Measurements from ENCODE around the gene ZNF423.

ZNF423 gene

DNA sequence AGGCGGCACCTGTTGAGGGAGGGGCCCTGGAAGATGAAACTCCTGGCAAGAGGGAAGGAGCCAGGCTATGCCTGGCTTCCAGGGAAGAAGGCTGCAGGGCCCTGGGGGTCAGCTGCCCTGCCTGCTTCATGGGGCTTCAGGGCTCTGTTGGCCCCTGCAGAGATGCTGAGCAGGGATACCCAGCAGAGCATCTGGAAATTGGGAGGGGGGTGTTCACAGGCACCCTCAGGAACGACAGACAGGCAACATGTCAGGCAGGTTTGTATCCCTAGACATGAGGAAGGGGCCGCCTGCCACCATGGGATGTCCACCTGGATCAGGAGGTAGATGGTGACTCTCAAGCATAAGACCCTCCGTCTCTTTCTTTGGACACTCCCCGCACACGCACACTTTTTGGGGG lies 13.8 kb upstream of the ZNF423 start:
- no peak for DNase-seq

DNA sequence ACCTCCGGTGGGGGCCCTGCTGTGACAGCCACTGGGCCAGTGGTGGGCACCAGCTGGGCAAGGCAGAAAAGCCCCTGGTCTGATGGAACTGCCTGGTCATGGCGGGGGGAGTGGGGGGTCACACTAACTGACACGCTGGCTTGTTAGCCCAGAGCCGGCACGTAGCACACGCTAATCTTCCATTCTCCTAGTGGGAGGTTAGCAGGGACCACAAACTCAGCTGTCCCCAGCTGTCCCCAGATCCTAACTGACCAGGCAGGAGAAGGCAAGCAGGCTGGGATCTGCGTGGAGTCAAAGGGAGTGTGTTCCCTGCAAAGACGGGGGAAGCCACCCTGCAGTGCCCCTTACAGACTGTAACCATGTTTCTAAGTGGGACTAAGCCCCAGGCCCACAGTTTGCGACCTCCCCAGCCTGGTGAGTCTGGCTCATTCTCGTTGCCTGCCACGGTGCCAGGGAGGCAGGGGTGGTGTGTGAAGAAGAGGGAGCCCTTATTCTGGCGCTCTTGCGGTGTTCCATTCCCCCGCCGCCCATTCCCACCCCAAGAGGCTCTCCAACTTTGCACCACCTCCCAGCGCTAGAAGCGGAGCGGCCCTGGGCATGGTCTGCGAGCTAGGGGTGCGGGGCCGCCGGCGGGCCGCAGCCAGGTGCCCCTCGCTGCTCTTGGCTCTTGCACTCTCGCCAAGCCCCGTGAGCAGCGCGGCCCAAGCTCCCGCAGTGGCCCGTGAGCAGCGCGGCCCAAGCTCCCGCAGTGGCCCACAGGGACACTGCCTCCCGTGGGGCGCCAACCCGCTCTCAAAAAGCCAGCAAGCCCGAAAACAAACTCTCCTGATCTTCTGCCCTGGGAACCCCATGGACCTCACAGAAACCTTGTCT lies 12.1 kb upstream of the ZNF423 start:
- DNase-seq = no peak

DNA sequence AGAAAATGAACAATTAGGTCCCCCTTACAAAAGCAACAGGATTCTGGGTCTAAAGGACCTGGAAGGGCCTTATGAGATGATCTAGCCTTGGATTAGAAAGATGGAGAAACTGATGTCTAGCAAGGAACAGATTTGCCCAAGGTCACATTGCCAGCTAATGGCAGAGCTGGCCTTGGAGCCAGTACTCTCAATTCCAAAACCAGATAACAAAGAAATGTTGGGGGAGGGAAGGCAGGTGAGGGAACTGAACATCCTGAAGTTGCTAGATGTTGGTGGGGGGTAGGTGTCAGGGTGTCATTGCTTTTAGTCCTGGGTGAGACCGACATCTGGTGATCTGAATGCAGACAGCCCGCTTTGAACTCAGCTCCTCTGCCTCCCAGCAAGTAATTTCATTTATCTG lies 11.3 kb upstream of the ZNF423 start:
- no peak for DNase-seq

DNA sequence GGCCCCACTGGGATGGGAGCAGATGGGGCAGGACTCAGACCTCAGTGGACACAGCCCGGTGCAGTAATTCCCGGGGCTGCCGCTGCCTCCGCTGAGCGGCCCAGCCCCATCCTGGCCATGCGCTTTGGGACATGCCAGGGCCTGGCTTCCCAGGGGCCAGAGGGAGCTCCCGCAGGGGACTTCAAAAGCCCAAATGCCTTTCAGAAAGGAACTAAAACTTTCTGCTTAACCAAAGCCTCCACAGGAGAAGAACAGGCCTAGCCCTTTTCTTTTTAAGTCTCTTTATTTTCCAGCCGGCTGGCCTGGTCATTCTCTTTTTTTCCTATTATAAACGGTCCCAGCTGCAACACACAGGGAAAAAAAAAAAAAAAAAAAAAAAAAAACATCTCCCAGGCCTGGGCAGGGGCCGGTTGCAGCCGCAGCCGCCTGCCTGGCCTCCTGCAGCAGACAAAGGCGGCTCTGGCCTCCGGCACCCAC lies 10.7 kb upstream of the ZNF423 start:
- DNase-seq = no peak

DNA sequence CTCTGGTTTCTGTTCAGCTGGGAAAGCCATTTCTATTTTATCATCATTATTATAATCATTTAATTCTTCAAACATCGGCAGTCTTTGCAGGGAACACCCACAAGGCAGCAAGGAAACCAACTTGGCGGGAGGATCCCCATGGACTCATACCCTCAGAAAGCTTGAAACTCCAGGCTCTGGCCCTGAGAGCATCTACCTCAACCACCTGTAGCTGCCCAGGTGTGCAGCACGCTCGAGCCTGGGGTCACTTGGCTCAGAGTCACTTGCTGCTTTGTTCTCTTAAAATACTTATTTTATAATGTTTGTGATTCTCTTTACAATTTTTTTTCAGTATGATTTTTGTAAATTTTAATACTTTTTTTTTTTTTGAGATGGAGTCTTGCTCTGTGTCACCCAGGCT lies 6.8 kb upstream of the ZNF423 start:
- no peak for DNase-seq

DNA sequence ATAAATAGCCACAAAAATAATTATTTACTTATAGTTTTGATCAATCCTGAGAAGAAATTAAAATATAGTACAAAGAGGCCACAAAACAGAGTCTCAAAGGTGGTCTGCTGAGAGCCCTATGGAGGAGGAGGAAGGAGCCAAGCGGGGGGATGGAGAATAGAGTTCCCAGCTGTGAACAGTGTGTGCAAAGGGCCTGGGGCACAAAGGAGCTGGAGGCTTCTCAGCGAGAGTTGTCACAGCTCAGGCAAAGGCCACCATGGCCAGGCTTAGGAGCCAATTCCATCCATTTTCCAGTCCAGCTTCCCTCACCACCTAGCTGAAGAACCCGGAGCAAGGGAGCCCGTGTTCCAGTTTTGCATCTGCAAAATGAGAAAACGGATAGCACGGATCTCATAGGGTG lies 5.4 kb upstream of the ZNF423 start:
- DNase-seq = no peak

DNA sequence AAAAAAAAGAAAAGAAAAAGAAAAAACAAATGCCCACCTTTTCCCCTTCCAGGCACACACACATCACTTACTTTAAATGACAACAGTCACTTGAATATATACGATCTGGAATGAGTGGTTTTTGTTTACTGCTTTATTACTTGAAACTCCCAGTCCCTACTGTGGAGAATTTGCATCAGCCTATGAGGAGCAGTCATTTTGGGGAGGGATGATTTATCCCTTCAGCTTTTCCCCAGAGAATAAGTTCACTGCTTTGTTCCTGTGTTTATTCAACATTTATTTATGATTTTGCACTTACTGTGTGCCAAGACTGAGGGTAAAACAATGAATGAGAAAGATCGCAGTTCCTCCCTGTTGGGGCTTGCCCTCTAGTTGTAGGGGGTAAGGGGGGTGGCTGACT lies 4.7 kb upstream of the ZNF423 start:
- DNase-seq = no peak

DNA sequence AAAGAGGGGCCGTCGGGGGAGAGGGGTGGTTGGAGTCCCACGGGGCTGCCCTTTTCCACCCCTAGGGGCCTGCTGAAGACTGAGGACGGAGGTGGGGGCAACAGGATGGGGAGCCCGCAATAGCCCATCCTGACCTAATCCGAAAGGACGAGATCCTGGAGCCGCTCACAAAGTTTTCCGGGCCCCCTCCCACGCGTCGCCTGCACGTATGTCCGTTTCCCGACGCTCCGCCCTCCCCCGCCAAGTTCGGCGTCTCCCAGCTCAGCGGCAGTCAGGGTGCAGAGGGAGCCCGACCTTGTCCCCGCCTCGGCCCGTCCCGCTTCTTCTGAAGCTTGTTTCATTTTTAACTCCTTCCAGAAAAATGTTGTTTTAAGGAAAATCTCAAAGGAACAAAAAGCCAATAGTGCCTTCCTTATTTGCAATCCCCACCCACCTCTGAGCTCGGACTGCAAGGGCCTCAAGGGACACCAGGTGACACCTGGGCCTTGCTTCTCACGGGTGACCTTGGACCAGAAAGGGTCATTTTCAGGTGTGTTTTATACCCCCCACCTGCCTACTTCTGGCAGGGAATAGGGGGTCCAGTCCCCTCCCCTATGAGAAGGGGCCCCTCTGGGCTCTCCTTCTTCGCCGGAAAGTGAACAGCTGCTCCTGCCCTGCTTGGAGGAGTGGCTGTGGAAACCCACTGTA lies 3.4 kb upstream of the ZNF423 start:
- no peak for DNase-seq

DNA sequence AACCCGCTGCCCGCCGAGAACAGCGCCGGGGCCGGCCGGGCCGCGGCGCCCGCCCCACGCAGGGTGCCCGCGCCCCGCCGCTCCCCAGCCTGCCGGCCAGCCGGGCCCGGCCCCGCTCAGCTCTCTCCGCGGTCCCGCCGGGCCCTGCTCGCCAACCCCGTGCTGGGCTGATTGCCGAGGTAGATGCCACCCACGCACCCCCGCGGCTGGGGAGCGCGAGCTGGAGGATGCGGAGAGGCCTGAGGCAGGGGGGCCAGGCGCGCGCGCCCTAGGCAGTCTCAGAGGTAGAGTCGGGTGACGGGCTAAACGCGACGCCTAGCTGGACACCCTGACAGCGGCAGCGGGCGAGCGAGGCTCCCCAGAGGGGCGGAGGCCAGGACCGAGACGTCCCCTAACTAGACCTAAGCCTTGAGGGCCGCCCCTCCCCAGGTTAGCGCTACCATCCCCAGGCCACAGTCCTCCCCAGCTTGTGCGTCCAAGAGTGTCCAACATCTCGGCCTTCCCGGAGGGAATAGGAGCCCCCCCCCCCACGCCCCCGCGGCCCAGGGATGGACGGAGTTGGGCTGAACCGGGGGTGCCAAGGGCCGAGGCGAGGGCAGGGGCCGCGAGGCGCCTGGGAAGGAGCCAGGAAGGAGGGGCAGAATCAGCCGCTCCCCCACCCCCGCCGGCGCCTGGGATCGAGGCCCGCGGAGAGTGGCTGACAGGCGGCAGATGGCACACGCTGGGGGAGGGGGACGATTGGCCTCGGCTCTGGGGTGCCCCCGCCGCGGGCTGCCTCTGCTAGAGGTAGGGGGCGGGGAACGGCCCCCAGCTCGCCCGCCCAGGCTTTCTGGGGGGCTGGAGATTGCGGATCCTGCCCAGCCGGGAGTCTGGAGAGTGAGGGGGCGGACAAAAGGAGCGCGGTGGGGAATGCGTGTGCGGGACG lies 2.5 kb upstream of the ZNF423 start:
- DNase-seq = no peak

DNA sequence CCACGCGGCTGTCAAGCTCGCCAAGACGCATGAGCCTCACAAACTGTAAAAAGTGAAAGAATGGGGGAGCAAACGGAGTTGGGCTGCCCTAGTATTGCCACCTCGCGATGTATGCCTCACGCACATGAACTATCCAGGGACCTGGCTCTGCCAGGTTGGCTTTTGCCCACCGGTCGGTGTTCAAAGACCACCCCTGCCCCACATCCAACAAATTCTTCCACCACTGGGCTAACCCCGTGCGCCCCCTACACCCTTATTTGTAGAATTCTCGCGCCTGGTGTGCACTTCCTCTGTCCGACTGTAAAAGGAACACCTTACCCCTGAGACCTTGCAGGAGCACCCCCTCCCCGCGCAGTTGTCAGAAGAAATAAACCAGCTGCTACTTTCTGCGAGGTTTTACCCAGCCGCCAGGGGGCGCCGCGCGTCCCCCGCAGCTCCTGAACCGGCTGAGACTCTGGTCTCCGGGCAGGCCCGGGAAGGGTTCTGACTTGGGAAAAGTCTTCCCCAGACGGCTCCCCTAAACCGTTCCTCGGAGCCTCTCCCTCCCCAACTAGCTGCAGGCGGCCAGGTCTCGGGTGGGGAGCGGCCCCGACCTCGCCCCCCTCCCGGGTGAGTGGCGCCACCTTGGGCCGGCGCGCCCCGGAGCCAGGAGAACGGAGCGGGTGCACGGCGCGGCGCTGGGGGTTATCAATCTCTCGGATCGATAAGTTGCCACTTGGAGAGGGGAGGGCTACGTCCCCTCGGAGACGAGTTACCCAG lies 1.7 kb upstream of the ZNF423 start:
- no peak for DNase-seq

DNA sequence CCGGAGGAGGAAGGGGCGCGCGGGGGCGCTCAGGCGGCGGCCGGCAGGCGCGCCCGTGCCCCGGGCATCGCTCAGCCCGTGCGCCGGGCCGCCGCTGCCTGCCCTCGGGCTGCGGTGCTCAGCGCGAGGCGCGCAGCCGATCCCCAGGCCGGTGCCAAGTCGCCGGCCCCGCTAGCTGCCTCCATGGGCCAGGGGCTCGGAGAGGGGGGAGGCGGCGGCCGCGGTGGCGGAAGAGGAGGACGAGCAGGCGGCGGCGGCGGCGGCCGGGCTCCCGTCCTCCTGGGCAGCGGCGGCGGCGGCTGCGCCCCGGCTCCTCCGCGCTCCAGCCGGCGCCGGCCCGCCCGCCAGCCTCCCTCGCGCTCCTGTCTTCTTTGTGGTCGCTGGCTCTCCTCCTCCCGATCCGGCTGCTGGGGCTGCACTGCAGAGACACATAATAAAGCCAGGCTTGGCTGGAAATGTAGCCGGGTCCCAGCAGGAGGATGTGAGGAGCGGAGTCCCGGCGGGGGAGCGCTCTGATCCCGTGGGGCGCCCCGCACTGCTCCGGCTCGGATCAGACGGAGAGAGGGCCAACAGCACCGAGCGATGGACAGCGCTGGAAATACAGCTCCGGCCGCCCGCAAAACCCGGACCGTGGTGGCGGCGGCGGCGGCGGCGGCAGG lies 889 bp upstream of the ZNF423 start:
- no peak for DNase-seq

DNA sequence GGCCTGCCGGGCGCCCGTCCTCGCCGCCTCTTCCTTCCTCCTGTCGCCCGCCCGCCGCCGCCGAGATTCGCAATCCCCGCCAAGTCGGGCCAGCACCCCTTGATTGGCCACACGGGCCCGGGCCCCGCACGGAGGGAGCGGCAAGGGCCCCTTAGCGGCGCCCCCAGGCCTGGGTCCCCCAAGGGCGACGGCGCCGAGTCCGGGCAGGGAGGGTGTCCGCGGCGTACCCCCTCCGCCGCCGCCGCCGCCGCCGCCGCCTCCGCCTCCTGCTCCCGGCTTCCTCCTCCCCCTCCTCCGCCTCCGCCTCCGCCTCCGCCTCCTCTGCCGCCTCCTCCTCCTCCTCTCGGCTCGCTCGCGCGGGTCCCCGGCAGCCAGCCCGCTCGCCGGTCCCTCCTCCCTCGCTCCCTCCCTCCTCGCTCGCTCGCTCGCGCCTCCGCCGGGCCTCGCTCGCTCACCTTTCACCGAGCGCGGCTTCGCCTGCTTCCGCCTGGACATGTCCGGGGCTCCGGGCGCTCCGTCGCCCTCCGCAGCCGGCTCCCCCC lies 561 bp downstream of the ZNF423 start:
- DNase-seq = no peak

DNA sequence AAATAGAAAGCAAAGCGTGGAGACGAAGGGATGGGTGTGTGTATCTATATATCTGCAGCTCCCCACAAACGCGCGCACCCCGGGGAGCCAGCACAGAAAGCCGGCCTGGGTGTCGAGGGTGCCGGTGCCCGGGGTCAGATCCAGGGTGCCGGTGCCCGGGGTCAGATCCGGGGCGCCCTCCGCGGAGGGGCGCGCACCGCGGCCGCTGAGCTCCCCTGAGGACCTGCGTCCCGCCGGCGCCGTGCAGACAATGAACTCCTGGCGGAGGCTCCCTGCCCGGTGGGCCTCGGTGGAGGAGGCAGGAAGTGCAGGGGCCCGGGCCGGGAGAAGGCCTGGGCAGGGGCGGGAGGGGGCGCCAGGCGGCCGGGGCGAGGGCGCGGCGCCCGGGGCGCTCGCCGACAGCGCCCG lies 1.1 kb downstream of the ZNF423 start:
- no peak for DNase-seq

DNA sequence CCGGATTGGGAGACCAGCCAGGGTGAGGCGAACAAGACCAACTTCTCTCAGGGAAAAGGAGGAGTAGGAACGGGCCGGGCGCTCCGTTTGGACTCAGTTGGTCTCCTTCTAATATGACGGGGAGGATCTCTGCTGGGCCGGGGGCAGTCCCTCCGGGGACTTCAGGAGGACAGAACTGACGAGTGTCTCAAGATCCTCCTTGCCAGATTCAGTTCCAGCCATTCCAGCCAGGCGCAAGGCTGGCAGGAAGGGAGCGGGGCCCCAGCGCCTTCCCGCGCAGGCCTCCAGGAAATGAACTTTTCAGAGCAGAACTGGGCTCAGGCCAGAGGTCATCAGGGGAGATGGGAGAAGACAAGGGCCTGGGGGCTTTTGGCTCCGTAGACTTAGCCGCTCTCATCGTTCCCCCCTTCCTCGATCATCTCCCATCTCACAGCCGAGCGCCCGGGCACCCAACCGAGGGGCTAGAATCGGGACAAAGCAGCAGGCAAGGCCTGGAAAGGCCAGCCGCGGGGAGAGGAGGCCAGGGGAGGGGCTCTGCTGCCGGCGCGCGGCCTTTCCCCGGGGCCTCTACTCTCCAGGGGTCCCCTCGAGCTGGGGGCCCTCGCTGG lies 1.6 kb downstream of the ZNF423 start:
- no peak for DNase-seq

DNA sequence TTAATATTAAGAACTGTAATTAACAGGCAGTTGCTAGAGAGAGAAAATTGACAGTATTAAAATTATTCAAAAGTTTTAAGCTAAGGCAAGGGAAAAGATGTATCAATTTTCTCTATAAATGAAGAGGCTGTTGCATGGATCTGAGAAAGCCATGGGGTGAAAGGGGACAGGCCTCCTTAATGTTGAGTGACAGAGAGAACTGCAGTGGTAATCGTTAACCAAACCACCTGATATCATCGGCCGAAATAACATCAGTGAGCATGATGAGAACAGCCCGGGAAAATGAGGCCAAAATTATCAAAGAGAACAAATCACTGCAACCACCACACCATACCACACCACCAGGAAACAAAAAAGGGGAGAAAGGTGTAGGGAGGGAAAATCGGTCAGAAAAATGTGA lies 3.6 kb downstream of the ZNF423 start:
- no peak for DNase-seq

DNA sequence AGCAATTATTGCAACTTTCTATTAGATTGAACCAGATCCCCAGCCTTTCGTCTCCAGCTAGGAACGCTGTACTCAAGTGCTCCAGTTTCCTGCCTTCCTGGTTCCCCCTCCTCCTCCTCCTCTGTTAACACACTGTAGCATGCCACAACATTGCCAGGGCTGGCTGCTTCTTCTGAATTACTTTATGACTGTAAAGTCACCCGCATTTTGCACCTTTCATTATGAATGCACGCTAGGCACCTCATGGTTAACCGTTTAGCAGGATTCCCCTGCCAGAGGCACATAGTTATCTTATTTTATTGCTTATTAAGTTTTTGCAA lies 4.5 kb downstream of the ZNF423 start:
- DNase-seq = no peak

DNA sequence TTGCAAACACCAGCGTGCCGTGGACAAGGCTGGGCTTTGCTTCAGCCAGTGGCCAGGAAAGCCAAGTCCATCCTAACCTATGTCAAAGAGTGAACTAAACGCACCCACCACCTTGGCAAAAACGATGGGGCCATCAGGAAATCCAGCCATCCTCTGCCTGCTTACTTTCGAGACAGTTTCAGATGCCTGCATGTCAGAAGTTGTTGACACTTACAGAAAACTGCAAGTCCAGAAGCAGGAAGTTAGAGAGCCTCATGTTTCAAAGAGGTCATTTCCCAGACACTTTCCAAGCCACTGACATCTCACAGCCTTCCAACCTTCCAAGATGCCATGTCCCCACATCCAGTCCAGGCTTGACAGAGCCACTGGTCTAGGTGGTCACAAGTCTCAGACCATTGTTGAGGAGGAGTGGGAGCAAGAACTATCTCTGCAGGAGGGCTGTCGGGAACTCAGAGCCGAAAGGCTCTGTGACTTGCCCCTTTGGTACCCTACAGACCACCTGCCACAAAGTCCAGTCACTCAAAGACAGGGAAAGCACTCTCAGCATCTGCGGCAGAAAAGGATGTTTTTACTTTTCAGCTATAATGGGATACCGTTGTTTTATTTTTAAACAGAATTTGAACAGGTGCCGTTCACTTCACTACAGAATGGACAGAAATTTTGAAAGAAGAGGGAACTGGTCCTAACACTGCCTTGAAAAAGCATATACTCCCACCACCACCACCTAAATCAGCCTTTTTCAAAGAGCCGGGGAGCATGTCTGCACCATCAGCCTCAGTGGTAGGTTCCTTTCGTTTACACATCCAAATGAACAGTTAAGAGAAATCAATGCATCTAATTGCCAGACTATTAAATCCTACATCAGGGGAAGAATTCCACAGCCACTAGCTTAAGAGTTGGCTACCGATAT lies 5.1 kb downstream of the ZNF423 start:
- no peak for DNase-seq

DNA sequence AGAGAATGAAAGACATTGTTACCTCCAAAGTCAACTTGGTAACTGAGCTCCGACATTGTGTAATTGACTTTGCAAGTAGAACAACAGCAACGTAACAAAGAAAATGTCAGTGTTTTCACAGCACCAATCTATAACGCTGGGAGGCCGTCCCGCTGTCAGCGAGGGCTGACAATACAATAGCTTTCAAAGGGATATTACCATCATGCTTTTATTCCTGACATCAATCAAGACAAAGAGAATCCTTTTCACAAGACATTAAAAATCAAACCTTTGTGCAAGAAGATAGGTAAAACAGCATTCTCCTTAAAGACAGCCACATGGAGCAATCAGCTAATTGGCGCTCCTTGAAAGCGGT lies 6.2 kb downstream of the ZNF423 start:
- DNase-seq = no peak

DNA sequence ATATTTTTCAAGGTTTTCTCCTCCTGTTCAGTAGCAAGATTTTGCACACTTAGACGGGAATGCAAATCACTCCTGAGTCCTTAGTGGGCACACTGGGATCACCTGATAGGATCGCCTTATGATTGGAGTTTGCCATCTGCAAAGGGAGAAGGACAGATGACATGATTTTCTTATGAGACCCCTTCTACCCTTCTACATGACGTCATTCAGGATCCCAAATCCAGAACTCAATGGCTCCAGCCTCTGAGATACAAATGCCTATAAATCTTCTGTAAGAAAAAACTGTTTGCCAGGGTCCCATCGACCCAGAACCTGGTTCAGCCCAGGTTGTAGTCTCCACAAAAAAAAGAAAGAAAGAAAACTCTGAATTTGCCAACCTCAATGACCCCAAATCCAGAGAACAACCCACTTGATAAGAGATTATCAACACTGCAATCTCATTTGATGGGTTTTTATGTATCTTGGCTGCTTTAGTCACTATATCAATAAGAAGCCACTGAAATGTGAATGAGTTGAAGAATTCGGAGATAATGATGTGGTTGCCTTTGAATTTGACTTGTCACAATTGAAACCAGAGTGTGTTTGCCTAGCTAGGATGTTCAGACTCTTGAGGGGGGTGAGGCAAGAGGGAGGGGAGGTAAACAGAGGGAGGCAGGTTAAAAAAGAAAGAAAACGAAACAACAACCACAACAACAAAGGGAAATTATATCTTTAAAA lies 6.7 kb downstream of the ZNF423 start:
- DNase-seq = no peak

DNA sequence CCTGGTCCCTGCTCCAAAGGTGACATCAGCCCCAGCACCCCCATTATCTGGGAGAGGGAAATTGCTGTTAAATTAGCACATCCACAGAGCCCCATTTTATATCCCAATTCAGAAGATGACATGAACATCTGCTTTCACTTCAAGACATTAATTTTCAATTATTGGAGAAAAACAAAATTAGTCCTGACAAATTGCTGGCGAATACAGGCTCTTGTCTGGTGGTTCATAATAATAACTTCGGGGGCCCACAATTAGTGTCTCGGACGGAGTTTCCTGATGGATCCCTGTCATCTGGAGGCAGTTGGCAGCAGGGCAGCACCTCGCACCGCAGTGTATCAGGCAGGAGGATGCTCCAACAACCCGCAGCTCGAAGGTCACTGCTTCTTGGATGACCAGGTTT lies 7.4 kb downstream of the ZNF423 start:
- DNase-seq = no peak

All from SHP77 treated with DMSO at 0.1 percent for 48 hours (cell line).